MM.1S (cell line): Measurements from ENCODE around the gene IL17C.

Experiments used
- EZH2 ChIP-seq: fragments of 300-600 bp; sonication (generic); optimal IDR thresholded peaks from 2 replicates; pipeline ENCODE3; 2017; ENCODE audit warnings: low read depth, mild to moderate bottlenecking, antibody characterized with exemption, low read length, mixed read lengths
- EZH2phosphoT487 ChIP-seq: fragments of 300-600 bp; sonication (generic); IDR thresholded peaks from 2 replicates; pipeline ENCODE4 v1.6.1; 2018; ENCODE audit warnings: antibody characterized with exemption, low read length
- TF ChIP-seq, protein P1 (sequence below): fragments of 300-600 bp; sonication (generic); IDR thresholded peaks from 2 replicates; pipeline ENCODE4 v1.5.1; 2016; ENCODE audit warnings: antibody characterized with exemption, low read length, mixed read lengths

DNA sequence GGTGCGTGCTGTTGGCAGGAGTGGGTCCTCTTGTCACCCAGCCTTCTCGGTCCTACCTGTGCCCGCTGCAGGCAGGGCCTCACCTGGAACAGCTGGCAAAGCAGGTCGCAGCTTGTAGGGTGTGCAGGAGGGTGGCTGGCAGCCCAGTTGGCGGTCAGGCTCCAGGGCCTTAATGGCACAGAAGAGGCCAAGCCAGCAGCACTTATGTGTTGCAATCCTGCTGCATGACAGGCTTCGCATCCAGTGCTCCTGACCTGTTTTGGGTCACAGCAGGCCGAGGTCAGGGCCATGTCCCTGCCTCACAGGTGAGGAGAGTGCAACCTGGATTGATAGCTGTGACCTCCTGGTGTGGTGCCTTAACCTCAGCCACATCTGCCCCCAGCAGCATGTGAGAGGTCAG, 36.3 kb upstream of the IL17C start:
- TF ChIP-seq, protein P1, sequence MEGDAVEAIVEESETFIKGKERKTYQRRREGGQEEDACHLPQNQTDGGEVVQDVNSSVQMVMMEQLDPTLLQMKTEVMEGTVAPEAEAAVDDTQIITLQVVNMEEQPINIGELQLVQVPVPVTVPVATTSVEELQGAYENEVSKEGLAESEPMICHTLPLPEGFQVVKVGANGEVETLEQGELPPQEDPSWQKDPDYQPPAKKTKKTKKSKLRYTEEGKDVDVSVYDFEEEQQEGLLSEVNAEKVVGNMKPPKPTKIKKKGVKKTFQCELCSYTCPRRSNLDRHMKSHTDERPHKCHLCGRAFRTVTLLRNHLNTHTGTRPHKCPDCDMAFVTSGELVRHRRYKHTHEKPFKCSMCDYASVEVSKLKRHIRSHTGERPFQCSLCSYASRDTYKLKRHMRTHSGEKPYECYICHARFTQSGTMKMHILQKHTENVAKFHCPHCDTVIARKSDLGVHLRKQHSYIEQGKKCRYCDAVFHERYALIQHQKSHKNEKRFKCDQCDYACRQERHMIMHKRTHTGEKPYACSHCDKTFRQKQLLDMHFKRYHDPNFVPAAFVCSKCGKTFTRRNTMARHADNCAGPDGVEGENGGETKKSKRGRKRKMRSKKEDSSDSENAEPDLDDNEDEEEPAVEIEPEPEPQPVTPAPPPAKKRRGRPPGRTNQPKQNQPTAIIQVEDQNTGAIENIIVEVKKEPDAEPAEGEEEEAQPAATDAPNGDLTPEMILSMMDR = no peak
- no peak for TF ChIP-seq EZH2phosphoT487
- no peak for TF ChIP-seq EZH2
